ENCODE measurements around the gene C1QTNF1. TPM values are rescaled to one million over a fixed set of nuclear protein-coding genes. Genes with fewer than 3 reads are reported as not detected.
"Not testable (repeated sequence)": the region's sequence is repeated elsewhere in the genome, so short reads cannot be mapped to it uniquely, and the experiment has no call there.

The C1QTNF1 gene
- total and polyA plus RNA-seq, 7 donors = 10.5 to 22.8 (median 16.9) TPM

- Histone ChIP-seq H3K27me3 (ENCODE audit: insufficient read depth in 3 of 3, low read length in 2 of 3) (peaks cover 0 to 8% (median 0%) of the 10 kb centered on the region in 3 donors), H3K9me3 (no peaks in the 10 kb centered on the region), H3K36me3 (ENCODE audit: insufficient read depth in 1 of 2, low read depth in 1 of 2) (no peaks in the 10 kb centered on the region), H3K4me3 (no peak overlapping the region), H3K27ac (no peak overlapping the region), H3K4me1 (peaks cover 12% of the 10 kb centered on the region)
- intact Hi-C loops (cut with DNase I) = loop anchor here in 1 of 2 donors (2.0 kb wide), 1 partner anchor 64 kb away; no protein-coding TSS in a partner anchor
- no peak for ATAC-seq
- TF ChIP-seq CTCF (IDR thresholded peaks at IDR 0.05) = no peak
- DNase-seq = no peak
- 83 to 89% (median 89%) methylated on average over 2 of the region's 2 CpGs for WGBS, 3 donors
These were observed 4.7 kb upstream of the C1QTNF1 start for GRCh38 chr17:79019261-79019631.

- Histone ChIP-seq H3K4me1 (peaks cover 16% of the 10 kb centered on the region), H3K36me3 (ENCODE audit: insufficient read depth in 1 of 2, low read depth in 1 of 2) (no peaks in the 10 kb centered on the region), H3K9me3 (no peaks in the 10 kb centered on the region), H3K27ac (no peak overlapping the region), H3K4me3 (no peak overlapping the region), H3K27me3 (ENCODE audit: insufficient read depth in 3 of 3, low read length in 2 of 3) (peaks cover 0 to 10% (median 0%) of the 10 kb centered on the region in 3 donors)
- intact Hi-C loops (cut with DNase I) = loop anchor here (2.0 kb wide), 3 partner anchors 21 to 63 kb away; no protein-coding TSS in a partner anchor
- 8 to 15% (median 11%) methylated on average over 19 of the region's 19 CpGs for WGBS, 3 donors
- DNase-seq (peak; percentile 72), ATAC-seq (peak; percentile 47 to 76 (median 56))
- TF ChIP-seq CTCF (IDR thresholded peaks at IDR 0.05) = peak; percentile 64
These were observed 4.1 kb upstream of the C1QTNF1 start for GRCh38 chr17:79019632-79020584.

- TF ChIP-seq CTCF (IDR thresholded peaks at IDR 0.05) = no peak
- H3K36me3 ChIP-seq (ENCODE audit: insufficient read depth in 1 of 2, low read depth in 1 of 2) = no peaks in the 10 kb centered on the region
- no peak overlapping the region for H3K27ac ChIP-seq
- DNase-seq (no peak), ATAC-seq (no peak)
- H3K9me3 ChIP-seq = no peaks in the 10 kb centered on the region
- H3K27me3 ChIP-seq (ENCODE audit: insufficient read depth in 3 of 3, low read length in 2 of 3) = peaks cover 0 to 10% (median 0%) of the 10 kb centered on the region in 3 donors
- 68 to 73% (median 72%) methylated on average over 2 of the region's 2 CpGs for WGBS, 3 donors
- H3K4me3 ChIP-seq = no peak overlapping the region
- intact Hi-C loops (cut with DNase I) = loop anchor here (2.0 kb wide), 2 partner anchors 20 to 22 kb away; no protein-coding TSS in a partner anchor
- peaks cover 24% of the 10 kb centered on the region for H3K4me1 ChIP-seq
These were observed 3.2 kb upstream of the C1QTNF1 start for GRCh38 chr17:79020631-79021301.

GRCh38 chr17:79021929-79022328 lies 2.0 kb upstream of the C1QTNF1 start:
- Histone ChIP-seq H3K27ac (peak overlapping the region; percentile 46), H3K4me1 (peaks cover 34% of the 10 kb centered on the region)
- not testable (repeated sequence) for H3K27me3 ChIP-seq (ENCODE audit: insufficient read depth in 3 of 3, low read length in 2 of 3); H3K9me3 ChIP-seq; DNase-seq; H3K36me3 ChIP-seq (ENCODE audit: insufficient read depth in 1 of 2, low read depth in 1 of 2); H3K4me3 ChIP-seq; ATAC-seq
- intact Hi-C loops (cut with DNase I) = loop anchor here (2.0 kb wide), 2 partner anchors 19 to 21 kb away; no protein-coding TSS in a partner anchor
- WGBS, 3 donors = 92 to 95% (median 94%) methylated on average over 2 of the region's 2 CpGs

All from psoas muscle (tissue), 8 donors.